Stimulated activated CD8-positive, alpha-beta memory T cell treated with anti-CD3 and anti-CD28 coated beads, Interleukin-4, amount 100 ng/mL, for 24 hours (primary cell): Measurements from ENCODE around the gene POM121C.
"Not testable (repeated sequence)": the region's sequence is repeated elsewhere in the genome, so short reads cannot be mapped to it uniquely, and the experiment has no call there.

Source experiments
- DNase-seq: peaks from one replicate; pipeline ENCODE4 v3.0.0-alpha.2; 2020; ENCODE audit warnings: low read depth

The POM121C gene

DNA sequence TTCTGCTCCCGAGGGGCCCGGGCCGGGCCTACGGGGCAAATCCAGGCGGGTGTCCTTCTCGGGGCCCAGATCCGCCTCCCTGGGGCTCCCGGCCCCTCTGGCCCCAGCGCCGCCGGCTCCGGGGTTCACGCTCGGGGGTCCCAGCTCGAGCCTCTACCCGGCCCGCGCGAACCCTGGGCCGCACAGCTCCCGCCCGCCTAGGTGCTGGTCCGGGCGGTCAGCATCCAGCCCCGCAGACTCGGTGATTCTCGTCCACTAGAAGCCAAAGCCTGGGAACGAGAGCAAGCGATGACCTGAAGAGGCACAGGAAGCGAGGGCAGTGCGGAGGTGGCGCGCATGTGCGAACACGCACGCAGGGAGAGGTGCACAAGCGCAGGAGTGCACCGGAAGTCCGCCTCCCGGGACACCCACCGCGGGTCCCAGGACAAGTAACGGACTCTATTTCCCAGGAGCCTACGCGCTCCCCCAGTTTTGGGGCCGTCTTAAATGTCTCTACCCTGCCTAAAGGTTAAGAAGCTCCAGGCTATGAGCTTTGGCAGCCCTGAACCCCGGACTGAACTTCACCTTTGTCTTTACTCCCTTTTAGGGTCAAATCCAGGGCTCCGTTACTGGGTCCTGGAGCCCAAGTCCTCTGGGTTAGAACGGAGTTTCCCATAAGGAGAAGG, at the start of gene POM121C:
Gene POM121C, minus strand, starts transcription at position 321 of the 665 bp plus-strand sequence. CDS start 44,803 bp downstream, outside the sequence.
- DNase-seq: peak; percentile 86

DNA sequence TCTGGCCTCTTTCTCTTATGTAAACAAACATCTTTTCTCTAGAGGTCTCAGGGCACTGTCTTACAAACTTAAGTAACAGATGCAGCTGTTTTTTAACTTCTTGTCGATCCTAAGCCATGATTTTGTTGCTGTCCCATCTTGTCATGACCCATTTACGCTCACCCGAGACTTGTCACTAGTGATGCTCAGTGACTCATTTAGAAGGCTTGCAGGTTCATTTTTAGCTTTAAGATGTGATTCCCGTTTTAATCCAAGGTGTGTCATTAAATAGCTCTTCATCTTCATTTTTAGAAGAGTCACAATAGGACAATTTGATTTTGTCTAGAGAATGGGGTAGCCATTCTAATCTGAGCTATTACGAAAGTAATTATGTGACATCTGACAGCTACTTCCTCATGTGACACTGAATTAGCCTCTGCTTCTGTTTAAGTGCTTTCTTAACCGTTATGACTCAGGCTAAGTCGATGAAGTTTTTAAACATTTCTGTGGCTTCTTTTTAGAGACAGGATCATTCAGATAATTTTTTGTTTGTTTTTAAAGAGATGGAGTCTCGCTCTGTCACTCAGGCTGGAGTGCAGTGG, 48.7 kb upstream of the POM121C start:
- no peak for DNase-seq

DNA sequence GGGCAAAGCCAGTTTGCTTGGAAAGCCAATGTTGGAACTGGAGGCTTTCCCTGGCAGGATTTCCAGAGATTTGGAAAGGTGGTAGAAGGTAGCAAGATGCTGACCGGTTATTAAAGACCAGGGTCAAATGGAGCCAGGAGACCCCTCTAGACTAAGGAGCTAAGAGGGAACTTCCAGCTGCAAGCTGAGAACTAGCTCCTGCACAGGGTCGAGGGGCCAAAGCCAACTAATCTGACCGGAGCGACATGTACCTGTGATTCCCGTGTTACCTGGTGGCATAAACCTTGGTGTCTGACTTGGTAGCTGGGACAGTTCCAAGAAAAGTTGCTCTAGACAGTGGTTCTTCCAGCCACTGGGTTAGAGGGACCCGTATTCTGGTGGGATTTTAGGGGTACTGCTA, 47.8 kb upstream of the POM121C start:
- no peak for DNase-seq

DNA sequence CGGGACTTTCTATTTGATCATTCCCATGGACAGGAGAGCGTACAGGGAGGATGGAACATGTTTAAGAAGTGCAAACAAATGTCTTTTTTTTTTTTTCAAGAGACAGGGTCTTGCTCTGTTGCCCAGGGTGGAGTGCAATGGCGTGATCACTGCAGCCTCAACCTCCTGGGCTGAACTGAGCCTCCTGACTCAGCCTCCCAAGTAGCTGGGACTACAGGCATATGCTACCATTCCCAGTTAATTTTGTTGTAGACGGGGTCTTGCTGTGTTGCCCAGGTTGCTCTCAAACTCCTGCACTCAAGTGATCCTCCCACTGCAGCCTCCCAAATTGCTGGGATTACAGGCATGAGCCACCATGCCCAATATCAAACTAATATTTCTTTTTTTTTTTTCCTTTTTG, 46.5 kb upstream of the POM121C start:
- DNase-seq: no peak

DNA sequence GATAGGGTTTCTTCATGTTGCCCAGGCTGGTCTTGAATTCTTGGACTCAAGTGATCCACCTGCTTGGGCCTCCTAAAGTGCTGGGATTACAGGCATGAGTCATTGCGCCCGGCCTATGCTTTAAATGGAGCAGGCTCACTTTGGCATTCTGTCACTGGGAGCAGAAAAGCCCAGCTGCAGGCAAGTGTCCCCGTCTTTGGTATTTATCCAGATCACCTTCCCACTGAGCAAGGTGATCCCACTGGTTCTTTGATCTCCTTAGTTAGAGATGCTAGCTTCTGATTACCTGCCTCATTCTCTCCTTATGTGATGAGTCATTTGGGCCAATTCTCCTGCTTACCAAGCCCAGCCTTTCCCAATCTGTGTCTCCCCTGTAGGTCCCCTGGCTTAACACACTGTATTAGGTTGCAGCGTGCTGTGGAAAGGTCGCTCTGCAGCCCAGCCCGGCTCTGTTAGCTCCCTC, 45.3 kb upstream of the POM121C start:
- no peak for DNase-seq

DNA sequence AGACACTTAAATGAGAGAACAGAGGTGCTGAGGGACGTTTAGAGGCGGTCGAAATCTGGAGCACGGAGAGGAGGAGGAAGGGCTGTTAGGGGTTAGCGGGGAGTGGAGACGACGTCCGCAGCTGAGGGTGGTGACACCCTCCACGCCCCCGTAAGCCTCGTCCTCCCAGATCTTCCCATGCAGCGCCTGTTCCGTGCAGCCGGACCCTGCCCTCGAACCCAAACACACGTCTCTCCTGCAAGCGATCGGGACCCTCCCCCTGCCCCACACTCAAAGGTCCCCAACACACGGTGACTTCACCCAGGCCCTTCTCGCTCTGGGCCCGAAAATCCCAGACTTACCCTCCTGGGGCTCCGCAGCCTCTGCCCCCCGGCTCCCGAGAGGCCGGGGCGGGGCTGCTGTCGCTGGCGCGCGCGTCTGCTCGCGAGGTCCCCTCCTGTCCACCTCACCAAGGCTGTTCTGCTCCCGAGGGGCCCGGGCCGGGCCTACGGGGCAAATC, 41.2 kb upstream of the POM121C start:
- not testable (repeated sequence) for DNase-seq

DNA sequence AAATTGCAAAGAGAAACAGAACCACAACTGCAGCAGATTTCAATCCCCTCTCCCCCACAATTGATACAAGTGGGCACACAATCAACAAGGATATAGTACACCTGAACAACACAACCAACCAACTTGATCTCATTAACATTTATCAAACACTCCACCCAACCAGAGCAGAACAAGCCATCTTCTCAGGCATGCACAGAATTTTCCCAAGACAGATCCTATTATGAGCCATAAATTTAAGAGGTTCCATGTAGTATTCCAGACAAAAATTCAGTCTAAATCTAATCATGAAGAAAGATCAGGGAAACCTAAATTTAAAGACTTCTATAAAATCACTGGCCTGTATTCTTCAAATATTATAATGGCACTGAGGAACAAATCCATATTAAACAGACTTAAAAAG, 35.6 kb upstream of the POM121C start:
- not testable (repeated sequence) for DNase-seq

DNA sequence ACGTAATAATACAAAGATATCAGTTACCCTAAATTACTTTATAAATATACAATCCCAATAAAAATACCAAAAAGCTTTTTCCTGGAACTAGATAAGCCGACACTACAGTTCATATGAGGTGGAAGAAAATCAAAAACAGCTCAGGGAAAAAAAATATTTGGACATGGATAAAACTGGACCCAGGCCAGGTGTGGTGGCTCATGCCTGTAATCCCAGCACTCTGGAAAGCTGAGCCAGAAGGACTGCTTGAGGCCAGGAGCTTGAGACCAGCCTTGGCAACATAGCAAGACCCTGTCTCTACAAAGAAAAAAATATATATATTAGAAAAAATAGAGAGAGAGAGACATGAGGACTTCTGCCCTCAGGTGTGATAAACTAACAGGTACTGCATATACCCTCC, 32.7 kb upstream of the POM121C start:
- not testable (repeated sequence) for DNase-seq

DNA sequence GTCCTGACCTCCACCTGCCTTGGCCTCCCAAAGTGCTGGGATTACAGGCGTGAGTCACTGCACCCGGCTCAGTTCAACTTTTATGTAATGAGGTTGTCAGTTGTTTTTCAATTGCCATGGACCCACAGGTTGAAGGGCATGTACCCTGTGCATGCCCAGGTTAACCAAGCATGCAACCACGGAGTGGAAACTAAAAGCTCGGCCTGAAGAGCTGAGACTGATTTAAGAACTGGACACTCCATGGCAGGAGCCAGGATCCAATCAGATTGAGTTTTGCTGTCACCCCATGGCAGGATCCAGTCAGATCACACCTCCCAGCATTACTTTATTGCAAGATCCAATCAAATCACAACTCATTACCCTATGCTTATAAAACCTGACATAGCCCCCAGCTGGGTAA, 22.9 kb upstream of the POM121C start:
- not testable (repeated sequence) for DNase-seq

DNA sequence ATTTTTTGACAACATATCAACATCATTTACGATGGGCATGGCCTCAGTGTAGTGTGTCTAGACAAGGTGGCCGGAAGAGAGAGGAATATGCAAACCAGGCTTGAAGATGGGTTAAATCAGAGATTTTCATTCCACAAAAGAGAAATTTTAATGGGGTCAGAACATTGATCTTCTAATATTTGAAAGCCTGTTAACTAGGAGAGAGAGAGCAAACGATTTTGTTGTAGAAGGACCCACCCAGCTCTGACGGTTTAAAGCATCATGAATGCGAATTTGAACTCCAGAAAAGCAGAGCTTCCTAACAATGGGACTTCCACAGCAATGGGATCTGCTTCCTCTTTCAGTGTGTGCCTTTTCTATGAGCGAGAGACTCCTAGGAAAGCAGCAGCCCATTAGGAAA, 5.9 kb upstream of the POM121C start, which contains the start of gene SPDYE5:
Gene SPDYE5, plus strand, starts transcription at position 301 of the 400 bp plus-strand sequence. CDS start 1,728 bp downstream, outside the sequence.
- not testable (repeated sequence) for DNase-seq

DNA sequence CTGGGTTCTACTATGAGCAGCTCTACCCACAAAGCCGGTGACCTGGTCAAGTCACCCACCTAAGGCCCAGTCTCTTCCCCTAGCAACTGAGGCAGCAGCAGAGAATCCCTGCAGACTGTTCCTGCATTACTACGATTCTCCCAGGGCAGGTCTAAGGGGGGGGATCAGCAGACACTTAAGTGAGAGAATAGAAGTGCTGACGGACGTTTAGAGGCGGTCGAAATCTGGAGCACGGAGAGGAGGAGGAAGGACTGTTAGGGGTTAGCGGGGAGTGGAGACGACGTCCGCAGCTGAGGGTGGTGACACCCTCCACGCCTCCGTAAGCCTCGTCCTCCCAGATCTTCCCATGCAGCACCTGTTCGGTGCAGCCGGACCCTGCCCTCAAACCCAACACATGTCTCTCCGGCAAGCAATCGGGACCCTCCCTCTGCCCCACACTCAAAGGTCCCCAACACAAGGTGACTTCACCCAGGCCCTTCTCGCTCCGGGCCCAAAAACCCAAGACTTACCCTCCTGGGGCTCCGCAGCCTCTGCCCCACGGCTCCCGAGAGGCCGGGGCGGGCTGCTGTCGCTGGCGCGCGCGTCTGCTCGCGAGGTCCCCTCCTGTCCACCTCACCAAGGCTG, 632 bp downstream of the POM121C start:
- DNase-seq: not testable (repeated sequence)

DNA sequence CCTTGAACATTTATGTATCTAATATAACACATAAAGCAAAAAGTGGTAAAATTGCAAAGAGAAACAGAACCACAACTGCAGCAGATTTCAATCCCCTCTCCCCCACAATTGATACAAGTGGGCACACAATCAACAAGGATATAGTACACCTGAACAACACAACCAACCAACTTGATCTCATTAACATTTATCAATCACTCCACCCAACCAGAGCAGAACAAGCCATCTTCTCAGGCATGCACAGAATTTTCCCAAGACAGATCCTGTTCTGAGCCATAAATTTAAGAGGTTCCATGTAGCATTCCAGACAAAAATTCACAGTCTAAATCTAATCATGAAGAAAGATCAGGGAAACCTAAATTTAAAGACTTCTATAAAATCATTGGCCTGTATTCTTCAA, 5.8 kb downstream of the POM121C start:
- DNase-seq: not testable (repeated sequence)

DNA sequence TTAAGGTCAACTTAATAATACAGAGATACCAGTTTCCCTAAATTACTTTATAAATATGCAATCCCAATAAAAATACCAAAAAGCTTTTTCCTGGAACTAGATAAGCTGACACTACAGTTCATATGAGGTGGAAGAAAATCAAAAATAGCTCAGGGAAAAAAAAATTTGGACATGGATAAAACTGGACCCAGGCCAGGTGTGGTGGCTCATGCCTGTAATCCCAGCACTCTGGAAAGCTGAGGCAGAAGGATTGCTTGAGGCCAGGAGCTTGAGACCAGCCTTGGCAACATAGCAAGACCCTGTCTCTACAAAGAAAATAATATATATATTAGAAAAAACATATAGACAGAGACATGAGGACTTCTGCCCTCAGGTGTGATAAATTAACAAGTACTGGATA, 8.6 kb downstream of the POM121C start:
- not testable (repeated sequence) for DNase-seq

DNA sequence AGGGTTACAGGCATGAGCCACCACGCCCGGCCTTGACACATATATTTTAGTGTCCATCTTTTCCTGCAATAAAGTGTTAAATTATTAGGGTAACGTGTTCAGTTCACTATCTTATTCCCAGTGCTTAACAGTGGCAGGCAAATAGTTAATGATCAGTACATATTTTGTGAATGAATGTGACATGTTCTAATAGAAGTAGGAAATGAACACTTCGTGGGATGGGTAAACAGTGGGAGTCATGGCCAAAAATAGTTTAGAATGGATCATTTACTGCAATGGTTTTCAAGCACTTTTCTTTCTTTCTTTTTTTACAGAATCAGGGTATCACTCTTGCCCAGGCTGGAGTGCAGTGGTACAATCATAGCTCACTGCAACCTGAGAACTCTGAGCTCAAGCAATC, 15.9 kb downstream of the POM121C start:
- not testable (repeated sequence) for DNase-seq

DNA sequence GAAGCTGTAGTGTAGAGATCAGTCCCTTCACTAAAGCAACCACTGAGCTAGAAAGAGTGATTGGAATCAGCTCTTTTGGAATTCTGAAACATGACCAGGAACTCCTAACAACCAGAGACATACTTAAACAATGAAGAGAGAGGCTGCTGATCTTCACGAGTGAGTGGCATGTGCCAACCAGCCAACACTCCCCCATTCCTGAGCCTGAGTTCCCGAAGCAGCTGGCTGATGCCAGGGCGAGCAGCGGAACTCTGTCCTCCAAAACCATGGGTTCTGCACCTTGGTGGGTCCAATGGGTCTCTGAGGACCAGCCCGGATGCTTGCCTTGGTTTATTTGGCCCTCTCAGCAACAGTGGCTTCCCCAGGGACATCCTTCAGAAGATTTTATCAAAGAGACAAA, 25.6 kb downstream of the POM121C start:
- DNase-seq: not testable (repeated sequence)

DNA sequence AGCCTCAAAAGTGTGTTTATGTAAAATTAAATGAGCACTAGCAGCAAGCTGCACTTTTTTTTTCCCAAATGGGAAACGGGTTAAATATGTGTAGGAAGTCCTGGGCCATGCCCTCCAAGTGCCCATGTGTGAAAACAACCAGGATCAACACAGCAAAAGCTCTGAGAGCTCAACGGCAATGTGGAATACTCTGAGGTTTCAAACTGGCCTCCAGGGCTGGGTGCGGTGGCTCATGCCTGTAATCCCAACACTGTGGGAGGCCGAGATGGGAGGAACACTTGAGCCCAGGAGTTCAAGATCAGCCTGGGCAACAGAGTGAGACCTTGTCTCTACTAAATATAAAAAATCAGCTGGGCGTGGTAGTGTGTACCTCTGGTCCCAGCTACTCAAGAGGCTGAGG, 28.1 kb downstream of the POM121C start:
- DNase-seq: not testable (repeated sequence)

DNA sequence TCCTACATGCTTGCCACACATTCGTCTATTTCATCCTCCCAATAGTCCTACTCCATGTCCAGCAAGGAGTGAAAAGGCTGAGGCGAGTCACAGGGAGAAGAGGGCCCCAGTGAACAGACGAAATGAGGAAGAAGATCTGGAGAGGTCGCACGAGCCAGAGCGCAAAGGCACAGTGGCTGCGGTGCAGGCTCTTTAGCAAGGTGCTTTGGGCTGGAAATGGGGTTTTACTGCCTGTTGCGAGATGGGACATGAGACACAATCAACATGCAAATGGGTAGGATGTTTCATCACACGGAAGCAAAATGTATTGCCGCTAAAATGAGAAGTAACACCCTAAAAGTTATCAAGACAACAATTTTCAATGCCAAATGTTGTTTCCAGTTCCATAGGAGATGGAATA, 29.7 kb downstream of the POM121C start:
- not testable (repeated sequence) for DNase-seq

DNA sequence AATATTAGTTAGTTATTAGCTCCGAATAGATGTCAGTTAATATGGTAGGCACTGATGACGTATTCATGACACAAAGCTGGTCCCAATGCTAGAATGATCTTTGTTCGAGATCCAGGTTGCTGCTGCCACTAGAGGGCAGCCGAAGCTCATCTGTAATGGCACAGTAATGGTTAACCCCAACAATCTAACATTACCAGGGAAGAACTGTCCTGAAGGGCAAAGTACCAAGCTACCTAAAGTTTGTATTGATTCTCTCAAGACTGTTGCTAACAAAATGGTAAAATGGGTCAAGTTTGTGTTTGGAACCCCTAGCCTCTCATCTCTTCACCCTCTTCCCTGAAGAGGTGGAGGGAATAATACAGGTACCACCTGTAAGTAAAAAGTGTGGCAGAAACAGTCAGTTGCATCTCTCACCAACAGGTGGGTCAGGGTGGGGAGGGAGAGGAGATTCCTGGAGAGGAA, 33.6 kb downstream of the POM121C start:
- DNase-seq: not testable (repeated sequence)

DNA sequence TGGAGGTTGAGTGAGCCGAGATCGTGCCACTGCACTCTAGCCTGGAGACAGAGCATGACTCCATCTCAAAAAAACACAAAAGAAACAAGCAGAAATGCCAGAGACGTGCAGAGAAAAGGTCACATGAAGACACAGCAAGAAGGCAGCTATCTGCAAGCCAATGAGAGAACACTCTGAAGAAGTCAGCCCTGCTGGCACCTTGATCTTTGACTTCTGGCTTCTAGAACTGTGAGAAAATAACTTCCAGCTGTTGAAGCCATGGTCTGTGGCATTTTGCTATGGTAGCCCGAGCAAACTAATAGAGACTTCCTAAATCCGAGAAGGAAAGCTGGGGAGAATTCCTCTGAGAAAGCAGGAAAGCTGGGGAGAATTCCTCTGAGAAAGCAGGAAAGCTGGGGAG, 36.2 kb downstream of the POM121C start:
- not testable (repeated sequence) for DNase-seq

DNA sequence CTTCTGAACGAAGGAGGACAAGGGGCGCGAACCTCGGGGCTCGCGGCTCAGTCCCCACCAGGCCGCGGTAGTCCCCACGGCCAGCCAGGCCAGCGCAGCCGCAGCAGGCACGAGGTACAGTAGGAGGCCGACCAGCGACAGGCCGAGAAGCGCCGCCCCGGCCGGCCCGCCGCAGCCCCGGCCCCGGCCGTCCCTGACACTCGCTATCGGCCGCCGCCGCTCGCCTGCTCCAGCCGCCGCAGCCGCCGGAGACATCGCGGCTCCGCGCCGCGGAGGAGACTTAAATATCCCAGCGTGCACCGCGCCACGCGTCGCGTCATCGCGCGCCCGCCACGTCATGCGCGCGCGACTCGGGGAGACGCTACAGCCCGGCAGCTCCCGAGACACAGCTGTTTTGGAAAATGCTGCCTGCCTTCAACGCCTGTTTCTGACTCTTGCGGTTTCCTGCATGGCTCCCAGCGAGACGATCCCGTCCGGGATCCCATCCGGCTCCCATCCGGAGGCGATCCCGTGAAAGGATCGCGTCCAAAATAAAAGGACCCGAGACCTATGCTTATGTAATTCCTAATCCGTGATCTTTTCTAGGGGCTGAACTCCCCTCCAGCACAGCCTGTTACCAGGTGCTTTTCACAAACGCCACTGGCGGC, 43.5 kb downstream of the POM121C start:
- DNase-seq: not testable (repeated sequence)

DNA sequence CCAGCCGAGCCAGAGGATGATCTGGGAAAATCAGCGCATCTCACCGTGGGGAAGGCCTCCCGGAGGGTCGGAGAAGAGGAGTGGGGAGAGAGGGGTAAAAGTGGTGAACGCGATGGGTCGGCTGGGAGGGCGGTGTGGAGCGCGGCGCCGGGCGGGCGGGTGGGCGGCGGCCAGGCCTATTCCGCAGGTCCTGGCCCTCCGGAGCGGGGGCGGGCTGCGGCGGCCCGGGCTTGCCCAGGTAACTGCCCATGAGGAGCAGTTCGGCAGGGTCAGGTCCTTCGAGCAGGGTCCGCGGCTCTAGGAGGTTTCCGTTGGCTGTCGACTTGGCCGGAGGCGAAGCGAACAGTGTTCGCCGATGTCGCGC, 44.0 kb downstream of the POM121C start:
- DNase-seq: not testable (repeated sequence)

DNA sequence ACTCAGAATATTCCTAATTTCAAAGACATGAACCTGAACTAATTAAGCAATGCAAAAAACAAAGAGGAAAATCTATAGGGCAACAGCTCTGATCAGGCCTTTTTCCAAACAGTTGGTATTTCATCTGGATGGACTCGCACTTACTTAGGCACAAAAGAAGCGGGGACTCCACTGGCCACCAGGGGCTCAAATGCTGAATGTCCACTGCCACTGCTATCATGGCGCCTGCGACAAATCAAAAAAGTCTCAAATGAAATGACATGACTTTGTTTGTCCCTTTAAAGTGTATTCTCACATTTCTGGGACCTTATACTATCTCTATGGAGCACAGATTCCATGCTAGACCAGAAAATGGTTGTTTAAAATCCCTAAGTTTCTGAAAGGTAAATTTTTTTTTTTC, 47.1 kb downstream of the POM121C start:
- DNase-seq: not testable (repeated sequence)
